ENCODE measurements around the gene DEDD2.

Gene DEDD2

DNA sequence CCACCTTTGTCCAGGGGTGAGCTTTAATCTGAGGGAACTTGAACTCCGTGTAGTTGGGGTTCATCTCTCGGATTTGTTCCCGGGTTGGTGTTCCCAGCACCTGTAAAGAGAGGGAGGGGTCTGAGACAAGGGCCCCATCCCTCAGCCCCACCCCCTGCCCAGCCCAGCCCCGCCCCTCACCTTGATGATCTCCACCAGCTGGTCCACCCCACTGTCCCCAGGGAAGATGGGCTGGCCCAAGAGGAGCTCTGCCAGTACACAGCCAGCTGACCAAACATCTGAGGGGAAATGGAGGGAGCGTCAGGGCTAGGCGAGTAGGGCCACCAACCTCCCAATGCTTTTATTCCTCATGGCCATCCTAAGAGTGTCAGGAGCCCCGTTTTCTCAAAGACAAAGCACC, 15.6 kb upstream of the DEDD2 start:
- H3K9ac ChIP-seq (ENCODE audit: low read length), result no peak overlapping the region
- H3K27me3 ChIP-seq (ENCODE audit: insufficient read depth, low read length), result no peaks in the 10 kb centered on the region
- no peak overlapping the region for H2AFZ ChIP-seq (ENCODE audit: low read length)
- no peak overlapping the region for H3K4me2 ChIP-seq (ENCODE audit: low read length)
- H3K4me3 ChIP-seq (ENCODE audit: low read depth, low read length, poor library complexity, severe bottlenecking), result no peak overlapping the region
- TF ChIP-seq EZH2 (IDR thresholded peaks at IDR 0.05; ENCODE audit: borderline replicate concordance, low read length), result no peak
- TF ChIP-seq, protein P1, sequence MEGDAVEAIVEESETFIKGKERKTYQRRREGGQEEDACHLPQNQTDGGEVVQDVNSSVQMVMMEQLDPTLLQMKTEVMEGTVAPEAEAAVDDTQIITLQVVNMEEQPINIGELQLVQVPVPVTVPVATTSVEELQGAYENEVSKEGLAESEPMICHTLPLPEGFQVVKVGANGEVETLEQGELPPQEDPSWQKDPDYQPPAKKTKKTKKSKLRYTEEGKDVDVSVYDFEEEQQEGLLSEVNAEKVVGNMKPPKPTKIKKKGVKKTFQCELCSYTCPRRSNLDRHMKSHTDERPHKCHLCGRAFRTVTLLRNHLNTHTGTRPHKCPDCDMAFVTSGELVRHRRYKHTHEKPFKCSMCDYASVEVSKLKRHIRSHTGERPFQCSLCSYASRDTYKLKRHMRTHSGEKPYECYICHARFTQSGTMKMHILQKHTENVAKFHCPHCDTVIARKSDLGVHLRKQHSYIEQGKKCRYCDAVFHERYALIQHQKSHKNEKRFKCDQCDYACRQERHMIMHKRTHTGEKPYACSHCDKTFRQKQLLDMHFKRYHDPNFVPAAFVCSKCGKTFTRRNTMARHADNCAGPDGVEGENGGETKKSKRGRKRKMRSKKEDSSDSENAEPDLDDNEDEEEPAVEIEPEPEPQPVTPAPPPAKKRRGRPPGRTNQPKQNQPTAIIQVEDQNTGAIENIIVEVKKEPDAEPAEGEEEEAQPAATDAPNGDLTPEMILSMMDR (IDR thresholded peaks at IDR 0.05; ENCODE audit: low read length), result no peak
- H3F3A ChIP-seq (ENCODE audit: insufficient read depth, low read length), result no peaks in the 10 kb centered on the region
- no peaks in the 10 kb centered on the region for H3K79me2 ChIP-seq (ENCODE audit: insufficient read depth, low read length)
- no peaks in the 10 kb centered on the region for H3K9me2 ChIP-seq (ENCODE audit: low read depth, low read length)
- peaks cover 88% of the 10 kb centered on the region for H3K36me3 ChIP-seq (ENCODE audit: insufficient read depth, low read length)
- H3K27ac ChIP-seq (ENCODE audit: low read depth, low read length, poor library complexity, severe bottlenecking), result no peak overlapping the region
- H3K4me1 ChIP-seq (ENCODE audit: insufficient read depth, low read length, severe bottlenecking), result peaks cover 11% of the 10 kb centered on the region
- no peaks in the 10 kb centered on the region for H3K9me3 ChIP-seq (ENCODE audit: low read length)
- no peaks in the 10 kb centered on the region for H4K20me1 ChIP-seq (ENCODE audit: insufficient read depth, low read length)

DNA sequence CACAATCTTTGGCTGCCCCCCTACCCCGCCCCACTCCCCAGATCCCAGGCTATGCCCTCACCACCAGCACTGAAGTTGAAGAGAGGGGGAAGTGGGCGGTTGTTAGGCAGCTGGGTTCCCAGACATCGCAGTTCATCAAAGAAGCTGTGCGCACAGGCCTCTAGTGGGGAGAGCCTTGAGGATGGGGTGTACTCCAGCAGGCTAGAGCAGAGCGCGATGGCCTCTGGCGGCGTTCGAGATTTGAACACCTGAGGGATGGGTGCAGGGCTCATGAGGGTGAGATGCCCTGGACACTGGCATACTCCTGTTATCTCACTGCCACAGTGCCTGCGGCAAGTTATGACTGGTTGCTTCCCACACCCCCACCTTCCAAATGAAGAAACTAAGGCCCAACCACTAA, 15.0 kb upstream of the DEDD2 start:
- no peaks in the 10 kb centered on the region for H4K20me1 ChIP-seq (ENCODE audit: insufficient read depth, low read length)
- no peaks in the 10 kb centered on the region for H3K79me2 ChIP-seq (ENCODE audit: insufficient read depth, low read length)
- H3K27ac ChIP-seq (ENCODE audit: low read depth, low read length, poor library complexity, severe bottlenecking), result no peak overlapping the region
- no peaks in the 10 kb centered on the region for H3F3A ChIP-seq (ENCODE audit: insufficient read depth, low read length)
- H3K4me2 ChIP-seq (ENCODE audit: low read length), result no peak overlapping the region
- H3K27me3 ChIP-seq (ENCODE audit: insufficient read depth, low read length), result no peaks in the 10 kb centered on the region
- H3K36me3 ChIP-seq (ENCODE audit: insufficient read depth, low read length), result peaks cover 90% of the 10 kb centered on the region
- H3K4me1 ChIP-seq (ENCODE audit: insufficient read depth, low read length, severe bottlenecking), result peaks cover 11% of the 10 kb centered on the region
- no peak overlapping the region for H3K9ac ChIP-seq (ENCODE audit: low read length)
- H2AFZ ChIP-seq (ENCODE audit: low read length), result no peak overlapping the region
- H3K9me3 ChIP-seq (ENCODE audit: low read length), result no peaks in the 10 kb centered on the region
- TF ChIP-seq EZH2 (IDR thresholded peaks at IDR 0.05; ENCODE audit: borderline replicate concordance, low read length), result no peak
- TF ChIP-seq, protein P1 (IDR thresholded peaks at IDR 0.05; ENCODE audit: low read length), result no peak
- no peak overlapping the region for H3K4me3 ChIP-seq (ENCODE audit: low read depth, low read length, poor library complexity, severe bottlenecking)
- H3K9me2 ChIP-seq (ENCODE audit: low read depth, low read length), result no peaks in the 10 kb centered on the region

DNA sequence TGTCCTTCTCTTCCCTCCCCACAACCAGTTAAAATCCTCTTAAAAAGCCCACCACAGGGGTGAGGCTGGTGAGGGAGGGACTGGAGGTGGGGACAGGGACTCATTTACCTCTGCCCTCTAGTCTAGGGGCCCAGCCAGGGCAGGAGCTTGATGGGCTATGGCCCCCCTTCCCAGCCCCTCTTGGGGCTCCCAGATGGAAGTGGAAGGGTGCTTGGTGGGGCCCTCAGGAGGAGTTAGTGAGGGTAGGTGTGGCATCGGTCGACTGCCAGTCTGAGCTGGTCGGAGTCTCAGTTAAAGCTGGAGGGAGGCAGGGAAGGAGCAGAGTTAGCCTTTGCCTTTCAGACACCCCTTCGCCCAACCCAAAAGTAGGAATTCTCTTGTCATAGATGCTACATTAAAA, 13.1 kb upstream of the DEDD2 start:
- Histone ChIP-seq H3K9ac (ENCODE audit: low read length) (no peak overlapping the region), H3K36me3 (ENCODE audit: insufficient read depth, low read length) (peaks cover 93% of the 10 kb centered on the region), H3K9me3 (ENCODE audit: low read length) (no peaks in the 10 kb centered on the region), H3K9me2 (ENCODE audit: low read depth, low read length) (no peaks in the 10 kb centered on the region), H3K27ac (ENCODE audit: low read depth, low read length, poor library complexity, severe bottlenecking) (no peak overlapping the region), H3K4me1 (ENCODE audit: insufficient read depth, low read length, severe bottlenecking) (peaks cover 11% of the 10 kb centered on the region), H3K27me3 (ENCODE audit: insufficient read depth, low read length) (no peaks in the 10 kb centered on the region), H2AFZ (ENCODE audit: low read length) (no peak overlapping the region), H3K79me2 (ENCODE audit: insufficient read depth, low read length) (no peaks in the 10 kb centered on the region), H3K4me3 (ENCODE audit: low read depth, low read length, poor library complexity, severe bottlenecking) (no peak overlapping the region), H4K20me1 (ENCODE audit: insufficient read depth, low read length) (no peaks in the 10 kb centered on the region), H3K4me2 (ENCODE audit: low read length) (no peak overlapping the region), H3F3A (ENCODE audit: insufficient read depth, low read length) (no peaks in the 10 kb centered on the region)
- no peak for TF ChIP-seq EZH2 (IDR thresholded peaks at IDR 0.05; ENCODE audit: borderline replicate concordance, low read length)
- TF ChIP-seq, protein P1 (IDR thresholded peaks at IDR 0.05; ENCODE audit: low read length), result no peak
